ENCODE data around the gene CDH8. TPM values are rescaled to one million over a fixed set of nuclear protein-coding genes. Genes with fewer than 3 reads are reported as not detected.

CDH8 gene
- total RNA-seq, 2 donors from 2014 or later, result not detected

- Mint-ChIP-seq H3K27ac (no peak overlapping the region), H3K9me3 (peaks cover 7 to 18% of the 10 kb centered on the region in 2 donors), H3K36me3 (peaks cover 8 to 9% of the 10 kb centered on the region in 2 donors)
- no peak for ATAC-seq
- DNase-seq (ENCODE audit: low spot score in 2 of 2), result no peak
Observed at GRCh38 chr16:62038225-62038624, 2.0 kb upstream of the CDH8 start.

GRCh38 chr16:62036802-62037135 lies 531 bp upstream of the CDH8 start:
- no peak for DNase-seq (ENCODE audit: low spot score in 2 of 2)
- no peak for ATAC-seq
- Mint-ChIP-seq H3K9me3 (peaks cover 7 to 21% of the 10 kb centered on the region in 2 donors), H3K36me3 (peaks cover 8 to 9% of the 10 kb centered on the region in 2 donors), H3K27ac (no peak overlapping the region)

GRCh38 chr16:62035115-62036092 lies 834 bp downstream of the CDH8 start:
- ATAC-seq (no peak), DNase-seq (ENCODE audit: low spot score in 2 of 2) (no peak)
- H3K36me3 Mint-ChIP-seq, result peaks cover 8 to 9% of the 10 kb centered on the region in 2 donors

GRCh38 chr16:62034231-62035114 lies 1.8 kb downstream of the CDH8 start:
- Mint-ChIP-seq H3K36me3 (peaks cover 8 to 9% of the 10 kb centered on the region in 2 donors), H3K27ac (no peak overlapping the region), H3K9me3 (peaks cover 7 to 17% of the 10 kb centered on the region in 2 donors)
- ATAC-seq (no peak), DNase-seq (ENCODE audit: low spot score in 2 of 2) (no peak)

More at GRCh38 chr16:62035115-62036092, 834 bp downstream of the CDH8 start:
- Mint-ChIP-seq H3K27ac (no peak overlapping the region), H3K9me3 (peaks cover 7 to 17% of the 10 kb centered on the region in 2 donors)

GRCh38 chr16:62033065-62033464 lies 3.2 kb downstream of the CDH8 start:
- no peak for ATAC-seq
- H3K36me3 Mint-ChIP-seq, result peaks cover 8 to 13% of the 10 kb centered on the region in 2 donors
- H3K9me3 Mint-ChIP-seq, result peaks cover 5 to 18% of the 10 kb centered on the region in 2 donors
- H3K27ac Mint-ChIP-seq, result no peak overlapping the region
- DNase-seq (ENCODE audit: low spot score in 2 of 2), result no peak

GRCh38 chr16:62029947-62030346 lies 6.3 kb downstream of the CDH8 start:
- Mint-ChIP-seq H3K36me3 (peaks cover 8 to 13% of the 10 kb centered on the region in 2 donors), H3K9me3 (peaks cover 5 to 21% of the 10 kb centered on the region in 2 donors), H3K27ac (no peak overlapping the region)
- ATAC-seq, result no peak
- no peak for DNase-seq (ENCODE audit: low spot score in 2 of 2)

GRCh38 chr16:62022688-62023087 lies 13.6 kb downstream of the CDH8 start:
- no peak for DNase-seq (ENCODE audit: low spot score in 2 of 2)
- no peak overlapping the region for H3K27ac Mint-ChIP-seq
- H3K9me3 Mint-ChIP-seq, result peaks cover 5 to 12% of the 10 kb centered on the region in 2 donors
- no peaks in the 10 kb centered on the region for H3K36me3 Mint-ChIP-seq
- no peak for ATAC-seq

- DNase-seq (ENCODE audit: low spot score in 2 of 2) (no peak), ATAC-seq (no peak)
- Mint-ChIP-seq H3K27ac (no peak overlapping the region), H3K9me3 (peaks cover 5 to 10% of the 10 kb centered on the region in 2 donors), H3K36me3 (no peaks in the 10 kb centered on the region)
Observed at GRCh38 chr16:62021161-62021581, 15.1 kb downstream of the CDH8 start.

GRCh38 chr16:62020681-62021080 lies 15.6 kb downstream of the CDH8 start:
- no peak for DNase-seq (ENCODE audit: low spot score in 2 of 2)
- H3K9me3 Mint-ChIP-seq, result peaks cover 5 to 15% of the 10 kb centered on the region in 2 donors
- no peaks in the 10 kb centered on the region for H3K36me3 Mint-ChIP-seq
- no peak for ATAC-seq
- no peak overlapping the region for H3K27ac Mint-ChIP-seq

GRCh38 chr16:62019851-62020250 lies 16.4 kb downstream of the CDH8 start:
- H3K27ac Mint-ChIP-seq, result no peak overlapping the region
- no peaks in the 10 kb centered on the region for H3K36me3 Mint-ChIP-seq
- DNase-seq (ENCODE audit: low spot score in 2 of 2) (no peak), ATAC-seq (no peak)
- peaks cover 5 to 17% of the 10 kb centered on the region in 2 donors for H3K9me3 Mint-ChIP-seq

GRCh38 chr16:62018301-62019060 lies 17.8 kb downstream of the CDH8 start:
- ATAC-seq (no peak), DNase-seq (ENCODE audit: low spot score in 2 of 2) (no peak)
- H3K36me3 Mint-ChIP-seq, result no peaks in the 10 kb centered on the region
- H3K9me3 Mint-ChIP-seq, result peaks cover 9 to 22% of the 10 kb centered on the region in 2 donors
- H3K27ac Mint-ChIP-seq, result no peak overlapping the region

GRCh38 chr16:62014319-62014923 lies 21.8 kb downstream of the CDH8 start:
- H3K9me3 Mint-ChIP-seq, result peaks cover 4 to 17% of the 10 kb centered on the region in 2 donors
- no peaks in the 10 kb centered on the region for H3K36me3 Mint-ChIP-seq
- ATAC-seq (no peak), DNase-seq (ENCODE audit: low spot score in 2 of 2) (no peak)
- no peak overlapping the region for H3K27ac Mint-ChIP-seq

GRCh38 chr16:62010186-62010585 lies 26.1 kb downstream of the CDH8 start:
- no peak for ATAC-seq
- DNase-seq (ENCODE audit: low spot score in 2 of 2), result no peak
- Mint-ChIP-seq H3K27ac (no peak overlapping the region), H3K9me3 (peaks cover 13 to 20% of the 10 kb centered on the region in 2 donors), H3K36me3 (peaks cover 0 to 7% of the 10 kb centered on the region in 2 donors)

GRCh38 chr16:61998460-61998859 lies 37.8 kb downstream of the CDH8 start:
- ATAC-seq, result no peak
- DNase-seq (ENCODE audit: low spot score in 2 of 2), result no peak
- no peak overlapping the region for H3K27ac Mint-ChIP-seq
- H3K36me3 Mint-ChIP-seq, result no peaks in the 10 kb centered on the region
- H3K9me3 Mint-ChIP-seq, result peaks cover 9 to 16% of the 10 kb centered on the region in 2 donors

- H3K9me3 Mint-ChIP-seq, result peaks cover 9 to 10% of the 10 kb centered on the region in 2 donors
- DNase-seq (ENCODE audit: low spot score in 2 of 2), result no peak
- H3K36me3 Mint-ChIP-seq, result no peaks in the 10 kb centered on the region
- ATAC-seq, result no peak
- no peak overlapping the region for H3K27ac Mint-ChIP-seq
Observed at GRCh38 chr16:61993108-61993507, 43.1 kb downstream of the CDH8 start.

GRCh38 chr16:61987474-61988012 lies 48.7 kb downstream of the CDH8 start:
- H3K9me3 Mint-ChIP-seq, result peaks cover 5 to 9% of the 10 kb centered on the region in 2 donors
- ATAC-seq, result no peak
- H3K36me3 Mint-ChIP-seq, result no peaks in the 10 kb centered on the region
- no peak overlapping the region for H3K27ac Mint-ChIP-seq
- DNase-seq (ENCODE audit: low spot score in 2 of 2), result no peak

Data from activated naive CD4-positive, alpha-beta T cell treated with anti-CD3 and anti-CD28 coated beads, Interleukin-2, amount 50 U/mL, for 72 hours (primary cell).